NB4 (cell line): ENCODE measurements around the gene MARK3.

Source experiments
- MYC ChIP-seq: IDR thresholded peaks from 2 replicates; pipeline ENCODE4 v1.6.1; 2011; ENCODE audit warnings: low read depth, low read length
- POLR2A ChIP-seq: IDR thresholded peaks from 2 replicates; pipeline ENCODE4 v1.6.1; 2011; ENCODE audit warnings: mild to moderate bottlenecking; ENCODE audit not compliant: insufficient read length; ENCODE audit errors: extremely low read depth
- TF ChIP-seq, protein P1 (sequence below): IDR thresholded peaks from one replicate; pipeline ENCODE4 v1.5.1; 2012; ENCODE audit warnings: low read depth, low read length
- TF ChIP-seq, protein P2 (sequence below): IDR thresholded peaks from 2 replicates; pipeline ENCODE4 v1.6.1; 2011; ENCODE audit warnings: low read depth, low read length

DNA sequence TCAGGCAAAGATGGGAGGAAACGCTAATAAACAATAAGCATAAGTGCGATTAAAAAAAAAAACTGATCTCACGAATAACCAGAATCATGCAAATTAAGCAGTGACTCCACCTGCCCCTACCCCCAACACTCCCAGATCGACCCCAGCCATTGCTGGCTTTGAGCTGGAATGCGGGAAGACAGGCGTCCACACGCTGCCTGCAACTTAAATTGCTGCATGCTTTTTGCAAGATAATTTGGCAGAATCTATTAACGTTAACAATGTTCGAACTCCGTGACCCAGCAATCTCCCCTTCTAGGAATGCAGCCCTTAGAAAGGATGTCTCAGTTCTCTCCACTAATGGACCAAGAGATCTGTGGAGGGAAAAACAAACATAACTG, 138.3 kb downstream of the MARK3 start:
- TF ChIP-seq, protein P1, sequence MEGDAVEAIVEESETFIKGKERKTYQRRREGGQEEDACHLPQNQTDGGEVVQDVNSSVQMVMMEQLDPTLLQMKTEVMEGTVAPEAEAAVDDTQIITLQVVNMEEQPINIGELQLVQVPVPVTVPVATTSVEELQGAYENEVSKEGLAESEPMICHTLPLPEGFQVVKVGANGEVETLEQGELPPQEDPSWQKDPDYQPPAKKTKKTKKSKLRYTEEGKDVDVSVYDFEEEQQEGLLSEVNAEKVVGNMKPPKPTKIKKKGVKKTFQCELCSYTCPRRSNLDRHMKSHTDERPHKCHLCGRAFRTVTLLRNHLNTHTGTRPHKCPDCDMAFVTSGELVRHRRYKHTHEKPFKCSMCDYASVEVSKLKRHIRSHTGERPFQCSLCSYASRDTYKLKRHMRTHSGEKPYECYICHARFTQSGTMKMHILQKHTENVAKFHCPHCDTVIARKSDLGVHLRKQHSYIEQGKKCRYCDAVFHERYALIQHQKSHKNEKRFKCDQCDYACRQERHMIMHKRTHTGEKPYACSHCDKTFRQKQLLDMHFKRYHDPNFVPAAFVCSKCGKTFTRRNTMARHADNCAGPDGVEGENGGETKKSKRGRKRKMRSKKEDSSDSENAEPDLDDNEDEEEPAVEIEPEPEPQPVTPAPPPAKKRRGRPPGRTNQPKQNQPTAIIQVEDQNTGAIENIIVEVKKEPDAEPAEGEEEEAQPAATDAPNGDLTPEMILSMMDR: no peak
- TF ChIP-seq, protein P2, sequence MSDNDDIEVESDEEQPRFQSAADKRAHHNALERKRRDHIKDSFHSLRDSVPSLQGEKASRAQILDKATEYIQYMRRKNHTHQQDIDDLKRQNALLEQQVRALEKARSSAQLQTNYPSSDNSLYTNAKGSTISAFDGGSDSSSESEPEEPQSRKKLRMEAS: no peak
- TF ChIP-seq POLR2A (no peak), MYC (no peak)
